Measurements from ENCODE around the gene TIGD4. TPM values are rescaled to one million over a fixed set of nuclear protein-coding genes. Genes with fewer than 3 reads are reported as not detected.

TIGD4 gene
- total and polyA plus RNA-seq, 2 donors from 2014 or later = 0.75 to 1.1 TPM

DNA sequence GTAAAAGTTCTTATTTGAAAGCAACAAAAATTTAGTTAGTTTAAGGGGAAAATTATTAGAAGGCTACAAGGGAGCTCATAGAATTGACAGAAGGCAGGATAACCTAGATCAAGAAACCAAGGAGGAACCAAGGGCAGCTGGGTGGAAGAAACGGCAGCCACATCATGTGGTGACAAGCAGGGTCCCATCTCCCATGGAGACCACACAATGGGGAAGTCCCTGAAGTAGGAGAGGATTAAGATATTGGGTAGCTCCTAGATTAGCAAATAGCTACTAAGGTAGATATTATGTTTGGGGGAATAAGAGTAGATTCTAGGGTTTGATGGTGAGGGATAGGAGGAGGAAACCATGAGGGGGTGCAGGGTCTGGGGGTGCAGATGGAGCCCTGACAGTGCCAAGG lies 51.7 kb downstream of the TIGD4 start:
- H3K4me1 ChIP-seq (ENCODE audit: control insufficient read depth in 2 of 3, insufficient read depth in 2 of 3, low read depth in 1 of 3, low read length in 3 of 3) = no peaks in the 10 kb centered on the region
- H3K9me3 ChIP-seq (ENCODE audit: control insufficient read depth in 2 of 3, insufficient read depth in 1 of 3, low read length in 3 of 3) = no peaks in the 10 kb centered on the region
- intact Hi-C loops (cut with DNase I) = no loop called here
- no peak overlapping the region for H3K27ac ChIP-seq (ENCODE audit: low read depth in 2 of 2, low read length in 2 of 2)
- no peak for FAIRE-seq
- H3K9ac ChIP-seq (ENCODE audit: low read length in 3 of 3) = no peak overlapping the region
- no peaks in the 10 kb centered on the region for H3K27me3 ChIP-seq (ENCODE audit: control insufficient read depth, insufficient read depth, low read length)
- H3K4me3 ChIP-seq (ENCODE audit: low read length in 3 of 3) = no peak overlapping the region
- no peak for DNase-seq
- no peaks in the 10 kb centered on the region for H3K36me3 ChIP-seq (ENCODE audit: control insufficient read depth in 2 of 3, insufficient read depth in 3 of 3, low read length in 3 of 3)
- TF ChIP-seq, protein P1, sequence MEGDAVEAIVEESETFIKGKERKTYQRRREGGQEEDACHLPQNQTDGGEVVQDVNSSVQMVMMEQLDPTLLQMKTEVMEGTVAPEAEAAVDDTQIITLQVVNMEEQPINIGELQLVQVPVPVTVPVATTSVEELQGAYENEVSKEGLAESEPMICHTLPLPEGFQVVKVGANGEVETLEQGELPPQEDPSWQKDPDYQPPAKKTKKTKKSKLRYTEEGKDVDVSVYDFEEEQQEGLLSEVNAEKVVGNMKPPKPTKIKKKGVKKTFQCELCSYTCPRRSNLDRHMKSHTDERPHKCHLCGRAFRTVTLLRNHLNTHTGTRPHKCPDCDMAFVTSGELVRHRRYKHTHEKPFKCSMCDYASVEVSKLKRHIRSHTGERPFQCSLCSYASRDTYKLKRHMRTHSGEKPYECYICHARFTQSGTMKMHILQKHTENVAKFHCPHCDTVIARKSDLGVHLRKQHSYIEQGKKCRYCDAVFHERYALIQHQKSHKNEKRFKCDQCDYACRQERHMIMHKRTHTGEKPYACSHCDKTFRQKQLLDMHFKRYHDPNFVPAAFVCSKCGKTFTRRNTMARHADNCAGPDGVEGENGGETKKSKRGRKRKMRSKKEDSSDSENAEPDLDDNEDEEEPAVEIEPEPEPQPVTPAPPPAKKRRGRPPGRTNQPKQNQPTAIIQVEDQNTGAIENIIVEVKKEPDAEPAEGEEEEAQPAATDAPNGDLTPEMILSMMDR (IDR thresholded peaks at IDR 0.05; ENCODE audit: borderline replicate concordance, extremely low read depth, insufficient read depth) = no peak

DNA sequence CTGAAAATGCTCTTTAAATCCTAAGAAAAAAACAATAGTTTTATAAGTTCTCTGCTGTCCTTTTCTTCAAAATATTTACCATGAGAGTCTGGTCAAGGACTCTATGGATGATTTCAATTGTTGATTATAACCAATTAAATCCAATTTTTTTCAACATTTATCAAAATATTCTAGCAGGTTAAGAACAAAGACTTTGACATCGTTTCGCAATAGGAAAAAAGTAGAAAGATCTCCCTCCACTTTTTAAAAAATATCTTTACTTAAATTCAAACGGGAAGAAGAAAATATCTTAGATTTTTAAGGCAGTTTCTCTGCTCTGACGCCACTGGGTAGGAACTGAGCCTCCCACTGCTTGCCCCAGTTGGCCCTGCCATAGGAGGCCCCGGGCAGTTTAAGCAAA lies 55.0 kb downstream of the TIGD4 start:
- Histone ChIP-seq H3K9ac (ENCODE audit: low read length in 3 of 3) (no peak overlapping the region), H3K36me3 (ENCODE audit: control insufficient read depth in 2 of 3, insufficient read depth in 3 of 3, low read length in 3 of 3) (no peaks in the 10 kb centered on the region), H3K27me3 (ENCODE audit: control insufficient read depth, insufficient read depth, low read length) (no peaks in the 10 kb centered on the region), H3K4me1 (ENCODE audit: control insufficient read depth in 2 of 3, insufficient read depth in 2 of 3, low read depth in 1 of 3, low read length in 3 of 3) (no peaks in the 10 kb centered on the region), H3K4me3 (ENCODE audit: low read length in 3 of 3) (no peak overlapping the region), H3K9me3 (ENCODE audit: control insufficient read depth in 2 of 3, insufficient read depth in 1 of 3, low read length in 3 of 3) (no peaks in the 10 kb centered on the region), H3K27ac (ENCODE audit: low read depth in 2 of 2, low read length in 2 of 2) (no peak overlapping the region)
- FAIRE-seq (no peak), DNase-seq (no peak)
- intact Hi-C loops (cut with DNase I) = no loop called here
- TF ChIP-seq, protein P1 (IDR thresholded peaks at IDR 0.05; ENCODE audit: borderline replicate concordance, extremely low read depth, insufficient read depth) = no peak

DNA sequence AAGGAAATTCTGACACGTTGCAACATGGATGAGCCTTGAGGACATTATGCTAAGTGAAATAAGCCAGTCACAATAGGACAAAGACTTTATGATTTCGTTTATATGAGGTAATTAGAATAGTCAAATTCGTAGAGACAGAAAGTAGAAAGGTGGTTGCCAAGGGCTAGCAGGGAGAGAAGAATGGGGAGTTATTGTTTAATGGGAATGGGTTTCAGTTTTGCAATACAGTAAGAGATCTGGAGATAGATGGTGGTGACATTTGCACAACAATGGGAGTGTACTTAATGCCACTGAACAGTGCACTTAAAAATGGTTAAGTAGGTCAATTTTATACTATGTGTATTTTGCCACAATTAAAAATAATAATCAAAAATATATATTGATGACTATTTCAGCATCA lies 56.3 kb downstream of the TIGD4 start:
- H3K4me3 ChIP-seq (ENCODE audit: low read length in 3 of 3) = no peak overlapping the region
- no peaks in the 10 kb centered on the region for H3K27me3 ChIP-seq (ENCODE audit: control insufficient read depth, insufficient read depth, low read length)
- no peak overlapping the region for H3K27ac ChIP-seq (ENCODE audit: low read depth in 2 of 2, low read length in 2 of 2)
- no peak for DNase-seq
- H3K9me3 ChIP-seq (ENCODE audit: control insufficient read depth in 2 of 3, insufficient read depth in 1 of 3, low read length in 3 of 3) = no peaks in the 10 kb centered on the region
- H3K36me3 ChIP-seq (ENCODE audit: control insufficient read depth in 2 of 3, insufficient read depth in 3 of 3, low read length in 3 of 3) = no peaks in the 10 kb centered on the region
- no peak for FAIRE-seq
- intact Hi-C loops (cut with DNase I) = no loop called here
- H3K9ac ChIP-seq (ENCODE audit: low read length in 3 of 3) = no peak overlapping the region
- TF ChIP-seq, protein P1 (IDR thresholded peaks at IDR 0.05; ENCODE audit: borderline replicate concordance, extremely low read depth, insufficient read depth) = no peak
- no peaks in the 10 kb centered on the region for H3K4me1 ChIP-seq (ENCODE audit: control insufficient read depth in 2 of 3, insufficient read depth in 2 of 3, low read depth in 1 of 3, low read length in 3 of 3)
